Midbrain (tissue), 1 donor: ENCODE results near the gene TMLHE.
"Not testable (repeated sequence)": the region's sequence is repeated elsewhere in the genome, so short reads cannot be mapped to it uniquely, and the experiment has no call there.

ENCODE experiments used
- DNase-seq: peaks from one replicate; lab custom pipeline; 2025; lab: John Stamatoyannopoulos, UW

The TMLHE gene

GRCh38 chrX:155491421-155491820 is 121.3 kb downstream of the TMLHE start:
- not testable (repeated sequence) for DNase-seq

- DNase-seq, result not testable (repeated sequence)
These were observed 135.6 kb downstream of the TMLHE start for GRCh38 chrX:155477136-155477535.

- DNase-seq, result not testable (repeated sequence)
These were observed 146.3 kb downstream of the TMLHE start for GRCh38 chrX:155466269-155466938.

GRCh38 chrX:155460501-155460900 is 152.3 kb downstream of the TMLHE start:
- DNase-seq, result not testable (repeated sequence)

- not testable (repeated sequence) for DNase-seq
These were observed 154.3 kb downstream of the TMLHE start, which contains the start of gene F8A3 for GRCh38 chrX:155458471-155458870. TSS of gene F8A3 (minus strand) at chrX:155458620. CDS start at chrX:155458600, 20 bp downstream.

- DNase-seq, result not testable (repeated sequence)
These were observed 154.8 kb downstream of the TMLHE start for GRCh38 chrX:155457761-155458447.

GRCh38 chrX:155441097-155441496 is 171.7 kb downstream of the TMLHE start:
- no peak for DNase-seq
